B cell (primary cell): ENCODE data around the gene PLA2G4D. TPM values are rescaled to one million over a fixed set of nuclear protein-coding genes. Genes with fewer than 3 reads are reported as not detected.

Experiments used
- ATAC-seq: fragments of 200-7000 bp; cut with Tn5 transposase; one replicate; pipeline ENCODE4 v1.10.0; 2021; ENCODE audit warnings: low read depth, mild to moderate bottlenecking, moderate number of reproducible peaks, moderate library complexity
- CTCF ChIA-PET: fragments of 350-600 bp; sonication (Branson Sonifier 250); formaldehyde crosslinking; loops from one replicate; lab custom pipeline; 2021; ENCODE audit warnings: antibody characterized with exemption, inconsistent platforms; lab: Charles Lee
- POLR2A ChIA-PET: fragments of 350-600 bp; sonication (Branson Sonifier 250); formaldehyde crosslinking; loops from one replicate; lab custom pipeline; 2021; ENCODE audit warnings: antibody characterized with exemption; lab: Charles Lee
- DNase-seq: peaks from one replicate; pipeline ENCODE4 v3.0.0; 2013
- H2AFZ ChIP-seq: 2 replicates; pipeline ENCODE4 v1.6.1; 2012; ENCODE audit warnings: mild to moderate bottlenecking, low read depth, low read length; ENCODE audit not compliant: insufficient read depth, poor library complexity, severe bottlenecking
- H3K27ac ChIP-seq, 2 donors: 1 replicate in 1 of 2; 2 replicates in 1 of 2; pipeline ENCODE4 v1.5.1; 2012 to 2013; ENCODE audit warnings: low read length in 2 of 2, mild to moderate bottlenecking in 2 of 2, moderate library complexity in 1 of 2
- H3K27me3 ChIP-seq, 4 experiments: fragments of 200-600 bp in 1 of 4; sonication (generic) in 1 of 4; replicated peaks in 1 of 4; 1 replicate in 2 of 4; 2 replicates in 2 of 4; pipeline versions ENCODE4 v1.6.1 to v1.7.0; 2013 to 2016; ENCODE audit warnings: low read length in 3 of 4, mild to moderate bottlenecking in 2 of 4, mixed read lengths in 1 of 4, moderate library complexity in 1 of 4; ENCODE audit not compliant: insufficient read depth in 4 of 4, control insufficient read depth in 3 of 4; ENCODE audit errors: control extremely low read depth in 1 of 4
- H3K36me3 ChIP-seq, 2 experiments: replicated peaks in 1 of 2; 1 replicate in 1 of 2; 2 replicates in 1 of 2; pipeline versions ENCODE4 v1.6.1 to v1.7.1; 2013; ENCODE audit warnings: low read length in 1 of 2; ENCODE audit not compliant: insufficient read depth in 2 of 2, control insufficient read depth in 1 of 2; ENCODE audit errors: control extremely low read depth in 1 of 2, extremely low read depth in 1 of 2
- H3K4me1 ChIP-seq, 2 donors: fragments of 200-600 bp in 1 of 2; sonication (generic) in 1 of 2; 1 replicate in 1 of 2; 2 replicates in 1 of 2; pipeline versions ENCODE4 v1.5.1 to v1.6.1; 2013 to 2017; ENCODE audit warnings: low read length in 2 of 2; ENCODE audit not compliant: control insufficient read depth in 2 of 2, insufficient read depth in 2 of 2
- H3K4me2 ChIP-seq: replicated peaks from 2 replicates; pipeline ENCODE3; 2012; ENCODE audit warnings: mild to moderate bottlenecking, low read depth, low read length; ENCODE audit not compliant: poor library complexity, severe bottlenecking
- H3K4me3 ChIP-seq, 5 experiments: fragments of 200-600 bp in 1 of 5; sonication (generic) in 1 of 5; 1 replicate in 3 of 5; 2 replicates in 2 of 5; pipeline versions ENCODE4 v1.5.1 to v1.7.0; 2011 to 2016; ENCODE audit warnings: low read length in 4 of 5, mild to moderate bottlenecking in 4 of 5, low read depth in 2 of 5, control low read depth in 1 of 5, moderate library complexity in 1 of 5; ENCODE audit not compliant: insufficient read depth in 1 of 5; ENCODE audit errors: control extremely low read depth in 1 of 5, extremely low read depth in 1 of 5
- H3K79me2 ChIP-seq: fragments of 200-600 bp; sonication (generic); one replicate; pipeline ENCODE4 v1.6.0; 2016; ENCODE audit warnings: low read length; ENCODE audit not compliant: control insufficient read depth, insufficient read depth
- H3K9ac ChIP-seq: fragments of 200-600 bp; sonication (generic); 2 replicates; pipeline ENCODE4 v1.6.1; 2017; ENCODE audit warnings: mild to moderate bottlenecking, low read length, moderate library complexity
- H3K9me3 ChIP-seq, 3 donors: one replicate each; pipeline versions ENCODE4 v1.6.1 to v1.7.1; 2013; ENCODE audit warnings: low read length in 2 of 3; ENCODE audit not compliant: control insufficient read depth in 2 of 3, insufficient read depth in 1 of 3; ENCODE audit errors: control extremely low read depth in 1 of 3
- H4K20me1 ChIP-seq: 2 replicates; pipeline ENCODE4 v1.6.0; 2012; ENCODE audit warnings: mild to moderate bottlenecking, low read length; ENCODE audit not compliant: insufficient read depth, control insufficient read depth, poor library complexity, severe bottlenecking
- H3K27ac Mint-ChIP-seq: one replicate; pipeline ENCODE4 v1.8.0; 2021; ENCODE audit warnings: mixed read lengths
- H3K27me3 Mint-ChIP-seq: one replicate; pipeline ENCODE4 v1.8.0; 2021; ENCODE audit warnings: mixed read lengths
- H3K4me1 Mint-ChIP-seq: one replicate; pipeline ENCODE4 v1.8.0; 2021; ENCODE audit warnings: mixed read lengths
- H3K4me3 Mint-ChIP-seq: one replicate; pipeline ENCODE4 v1.8.0; 2021; ENCODE audit warnings: mixed read lengths
- H3K9me3 Mint-ChIP-seq: one replicate; pipeline ENCODE4 v1.8.0; 2022; ENCODE audit warnings: mixed read lengths; ENCODE audit not compliant: insufficient read depth
- CTCF ChIP-seq: fragments of 200-600 bp; IDR thresholded peaks from one replicate; pipeline ENCODE4 v1.8.0; 2022; ENCODE audit warnings: antibody characterized with exemption, mild to moderate bottlenecking
- EZH2 ChIP-seq: IDR thresholded peaks from 2 replicates; pipeline ENCODE4 v1.6.1; 2012; ENCODE audit warnings: borderline replicate concordance, low read depth, mild to moderate bottlenecking, moderate library complexity, low read length; ENCODE audit not compliant: insufficient read depth, poor library complexity, severe bottlenecking
- WGBS: methylation state at CpG from one replicate; pipeline ENCODE4 v1.1.5; 2013; ENCODE audit warnings: missing lambda C conversion rate; ENCODE audit not compliant: insufficient coverage; 5-methylcytosine and 5-hydroxymethylcytosine counted together
- intact Hi-C: fragments of 100-400 bp; cut with micrococcal nuclease; formaldehyde crosslinking; loops from one replicate; pipeline ENCODE4 v1.10.0; 2022
- polyA plus RNA-seq: library from polyadenylated mRNA; depleted of rRNA; stranded (reverse); fragments of >200 nt; gene quantifications from 2 replicates; pipeline ENCODE4 v1.2.3, GENCODE V29; 2012
- total RNA-seq, 2 donors: library from RNA; stranded (reverse); fragments of 120-200 nt in 1 of 2; gene quantifications; 1 replicate in 1 of 2; 2 replicates in 1 of 2; pipeline versions ENCODE4 v1.2.3 to v1.2.4, GENCODE V29; 2013 to 2022

PLA2G4D gene
- total and polyA plus RNA-seq, 2 donors (not counting 1 experiment from before 2014, with no cell fraction given): not detected

- TF ChIP-seq EZH2: no peak
- TF ChIP-seq CTCF: no peak
- ATAC-seq (no peak), DNase-seq (no peak)
- Histone ChIP-seq H3K79me2 (no peaks in the 10 kb centered on the region), H4K20me1 (no peaks in the 10 kb centered on the region), H3K4me2 (no peak overlapping the region), H3K27me3 (peaks cover 0 to 11% (median 3%) of the 10 kb centered on the region in 4 experiments), H3K36me3 (no peaks in the 10 kb centered on the region), H3K4me3 (no peak overlapping the region), H3K9ac (no peak overlapping the region), H3K27ac (no peak overlapping the region), H3K4me1 (no peaks in the 10 kb centered on the region), H2AFZ (no peak overlapping the region), H3K9me3 (no peaks in the 10 kb centered on the region)
- Mint-ChIP-seq H3K9me3 (no peaks in the 10 kb centered on the region), H3K4me3 (no peak overlapping the region), H3K27me3 (peaks cover 29% of the 10 kb centered on the region), H3K27ac (no peak overlapping the region), H3K4me1 (no peaks in the 10 kb centered on the region)
- WGBS: 98% methylated on average over 5 of the region's 9 CpGs
- intact Hi-C loops: no loop called here
- CTCF ChIA-PET: interaction anchor here (0.8 kb wide), 1 partner anchor 13 kb away, joined by 3 read pairs; no protein-coding TSS in a partner anchor
- POLR2A ChIA-PET: no interaction called here
Measured at GRCh38 chr15:42131826-42132806, 37.8 kb upstream of the PLA2G4D start.

- Histone ChIP-seq H3K9me3 (no peaks in the 10 kb centered on the region), H3K79me2 (no peaks in the 10 kb centered on the region), H4K20me1 (no peaks in the 10 kb centered on the region), H3K27ac (no peak overlapping the region), H3K4me2 (no peak overlapping the region), H3K36me3 (no peaks in the 10 kb centered on the region), H3K4me1 (no peaks in the 10 kb centered on the region), H3K4me3 (no peak overlapping the region), H3K27me3 (peaks cover 0 to 11% (median 3%) of the 10 kb centered on the region in 4 experiments), H3K9ac (no peak overlapping the region), H2AFZ (no peak overlapping the region)
- ChIA-PET POLR2A (no interaction called here), CTCF (no interaction called here)
- ATAC-seq: no peak
- intact Hi-C loops: no loop called here
- 100% methylated on average over 1 of the region's 1 CpG for WGBS
- DNase-seq: no peak
- Mint-ChIP-seq H3K4me3 (no peak overlapping the region), H3K27me3 (peaks cover 29% of the 10 kb centered on the region), H3K4me1 (no peaks in the 10 kb centered on the region), H3K9me3 (no peaks in the 10 kb centered on the region), H3K27ac (no peak overlapping the region)
- TF ChIP-seq EZH2 (no peak), CTCF (no peak)
Measured at GRCh38 chr15:42131006-42131405, 36.6 kb upstream of the PLA2G4D start.
